ENCODE results near the gene UBE2L3.
"Not testable (repeated sequence)": the region's sequence is repeated elsewhere in the genome, so short reads cannot be mapped to it uniquely, and the experiment has no call there.

Gene UBE2L3

GRCh38 chr22:21573293-21573734 is 5.8 kb downstream of the UBE2L3 start:
- DNase-seq (ENCODE audit: low read depth) = no peak
- H3K4me3 ChIP-seq (ENCODE audit: low read length) = no peak overlapping the region
- no peak for TF ChIP-seq CTCF (conservative IDR thresholded peaks at IDR 0.05; ENCODE audit: low read length)

- no peak for DNase-seq (ENCODE audit: low read depth)
- H3K4me3 ChIP-seq (ENCODE audit: low read length) = no peak overlapping the region
- TF ChIP-seq CTCF (conservative IDR thresholded peaks at IDR 0.05; ENCODE audit: low read length) = no peak
These were observed 6.4 kb downstream of the UBE2L3 start for GRCh38 chr22:21573750-21574494.

GRCh38 chr22:21579474-21579851 is 11.9 kb downstream of the UBE2L3 start:
- H3K4me3 ChIP-seq (ENCODE audit: low read length) = no peak overlapping the region
- no peak for TF ChIP-seq CTCF (conservative IDR thresholded peaks at IDR 0.05; ENCODE audit: low read length)
- DNase-seq (ENCODE audit: low read depth) = no peak

DNA sequence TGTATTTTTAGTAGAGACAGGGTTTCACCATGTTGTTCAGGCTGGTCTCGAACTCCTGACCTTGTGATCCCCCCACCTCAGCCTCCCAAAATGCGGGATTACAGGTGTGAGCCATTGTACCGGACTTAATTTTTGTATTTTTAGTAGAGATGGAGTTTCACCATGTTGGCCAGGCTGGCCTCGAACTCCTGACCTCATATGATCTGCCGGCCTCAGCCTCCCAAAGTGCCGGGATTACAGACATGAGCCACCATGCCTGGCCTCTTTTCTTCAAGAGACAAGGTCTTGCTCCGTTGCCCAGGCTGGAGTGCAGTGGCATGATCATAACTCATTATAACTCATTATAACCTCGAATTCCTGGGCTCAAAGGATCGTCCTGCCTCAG is 13.1 kb downstream of the UBE2L3 start:
- not testable (repeated sequence) for DNase-seq (ENCODE audit: low read depth); H3K4me3 ChIP-seq (ENCODE audit: low read length)

- DNase-seq (ENCODE audit: low read depth); H3K4me3 ChIP-seq (ENCODE audit: low read length): not testable (repeated sequence)
These were observed 13.6 kb downstream of the UBE2L3 start for GRCh38 chr22:21581009-21581713.

DNA sequence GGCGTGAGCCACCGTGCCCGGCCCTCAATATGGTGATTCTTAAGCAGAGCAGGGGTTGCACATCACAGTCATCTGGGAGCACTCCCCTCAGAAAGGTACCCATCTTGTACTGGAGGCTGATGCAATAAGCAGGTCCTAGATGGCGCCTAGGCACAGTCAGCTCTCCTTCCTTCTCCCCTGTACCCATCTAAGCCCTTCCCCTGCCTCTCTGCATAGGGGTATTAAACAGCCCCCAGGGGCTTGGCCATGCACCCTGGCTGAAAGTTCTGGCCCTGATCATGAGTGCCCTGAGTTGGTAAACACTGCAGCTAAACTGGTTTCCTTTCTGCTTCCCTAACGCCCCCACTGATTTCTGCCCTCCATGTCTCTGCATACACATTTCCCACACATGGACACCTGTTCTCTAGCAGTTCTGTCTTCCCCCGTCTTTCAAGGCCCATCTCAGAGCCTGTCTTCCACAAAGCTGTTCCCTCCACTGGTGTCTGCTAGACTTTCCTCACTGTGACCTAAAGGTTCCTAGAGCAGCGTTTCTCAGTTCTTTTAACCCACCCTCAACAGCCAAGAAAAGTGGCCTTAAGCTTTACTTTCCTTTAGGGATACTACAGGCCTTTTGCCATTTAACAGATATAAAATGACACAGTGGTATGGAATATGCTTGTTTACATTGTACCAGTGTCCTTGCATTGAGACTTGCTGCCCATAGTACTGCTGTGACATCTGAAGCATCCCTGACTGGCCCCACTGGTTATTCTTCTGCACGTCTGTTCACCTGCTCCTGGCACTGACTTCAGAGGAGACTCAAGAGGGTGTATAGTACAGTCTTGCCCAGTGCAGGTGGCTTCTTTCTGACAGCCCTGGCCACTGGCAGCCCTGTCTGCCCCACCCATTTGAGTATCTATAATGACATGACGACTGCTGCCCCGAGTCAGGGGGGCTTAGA is 15.6 kb downstream of the UBE2L3 start:
- no peak for DNase-seq (ENCODE audit: low read depth)
- no peak for TF ChIP-seq CTCF (conservative IDR thresholded peaks at IDR 0.05; ENCODE audit: low read length)
- H3K4me3 ChIP-seq (ENCODE audit: low read length) = no peak overlapping the region

- no peak overlapping the region for H3K4me3 ChIP-seq (ENCODE audit: low read length)
- no peak for TF ChIP-seq CTCF (conservative IDR thresholded peaks at IDR 0.05; ENCODE audit: low read length)
- no peak for DNase-seq (ENCODE audit: low read depth)
These were observed 17.9 kb downstream of the UBE2L3 start for GRCh38 chr22:21585389-21585788.

Data from AG10803 (cell line).